Stimulated activated CD8-positive, alpha-beta memory T cell treated with anti-CD3 and anti-CD28 coated beads, Interleukin-4, amount 100 ng/mL, for 1 hour (primary cell): ENCODE measurements around the gene SPOCK1.
"Not testable (repeated sequence)": the region's sequence is repeated elsewhere in the genome, so short reads cannot be mapped to it uniquely, and the experiment has no call there.

Experiments
- DNase-seq, 2 donors: peaks; one replicate each; pipeline ENCODE4 v3.0.0-alpha.2; 2020; ENCODE audit warnings: low read depth in 2 of 2, low spot score in 1 of 2

The SPOCK1 gene

GRCh38 chr5:137268646-137269045 lies 230.5 kb downstream of the SPOCK1 start:
- no peak for DNase-seq

- DNase-seq, result no peak
Measured at GRCh38 chr5:137266186-137266585, 232.9 kb downstream of the SPOCK1 start.

- no peak for DNase-seq
Measured at GRCh38 chr5:137265457-137265856, 233.7 kb downstream of the SPOCK1 start.

GRCh38 chr5:137264573-137264972 lies 234.6 kb downstream of the SPOCK1 start:
- no peak for DNase-seq

- DNase-seq, result no peak
Measured at GRCh38 chr5:137264041-137264440, 235.1 kb downstream of the SPOCK1 start.

- DNase-seq, result no peak
Measured at GRCh38 chr5:137263371-137264005, 235.6 kb downstream of the SPOCK1 start.

- no peak for DNase-seq
Measured at GRCh38 chr5:137262818-137263217, 236.3 kb downstream of the SPOCK1 start.

- DNase-seq, result no peak
Measured at GRCh38 chr5:137260820-137261695, 238.1 kb downstream of the SPOCK1 start.

- DNase-seq, result not testable (repeated sequence)
Measured at GRCh38 chr5:137259115-137259514, 240.0 kb downstream of the SPOCK1 start.

GRCh38 chr5:137254119-137255090 lies 244.7 kb downstream of the SPOCK1 start:
- no peak for DNase-seq

- DNase-seq, result no peak
Measured at GRCh38 chr5:137252512-137252911, 246.6 kb downstream of the SPOCK1 start.

- no peak for DNase-seq
Measured at GRCh38 chr5:137250421-137250820, 248.7 kb downstream of the SPOCK1 start.

GRCh38 chr5:137248527-137248926 lies 250.6 kb downstream of the SPOCK1 start:
- no peak for DNase-seq

- no peak for DNase-seq
Measured at GRCh38 chr5:137245438-137245837, 253.7 kb downstream of the SPOCK1 start.

- DNase-seq, result no peak
Measured at GRCh38 chr5:137240285-137240684, 258.8 kb downstream of the SPOCK1 start.

- DNase-seq, result no peak
Measured at GRCh38 chr5:137236849-137237507, 262.1 kb downstream of the SPOCK1 start.

GRCh38 chr5:137236252-137236651 lies 262.9 kb downstream of the SPOCK1 start:
- DNase-seq, result no peak

- DNase-seq, result no peak
Measured at GRCh38 chr5:137234973-137235943, 263.9 kb downstream of the SPOCK1 start.

GRCh38 chr5:137233726-137234125 lies 265.4 kb downstream of the SPOCK1 start:
- DNase-seq, result no peak

- not testable (repeated sequence) for DNase-seq
Measured at GRCh38 chr5:137233304-137233703, 265.8 kb downstream of the SPOCK1 start.
